ENCODE measurements around the gene SH3D19.
"Not testable (repeated sequence)": the region's sequence is repeated elsewhere in the genome, so short reads cannot be mapped to it uniquely, and the experiment has no call there.

SH3D19 gene

DNA sequence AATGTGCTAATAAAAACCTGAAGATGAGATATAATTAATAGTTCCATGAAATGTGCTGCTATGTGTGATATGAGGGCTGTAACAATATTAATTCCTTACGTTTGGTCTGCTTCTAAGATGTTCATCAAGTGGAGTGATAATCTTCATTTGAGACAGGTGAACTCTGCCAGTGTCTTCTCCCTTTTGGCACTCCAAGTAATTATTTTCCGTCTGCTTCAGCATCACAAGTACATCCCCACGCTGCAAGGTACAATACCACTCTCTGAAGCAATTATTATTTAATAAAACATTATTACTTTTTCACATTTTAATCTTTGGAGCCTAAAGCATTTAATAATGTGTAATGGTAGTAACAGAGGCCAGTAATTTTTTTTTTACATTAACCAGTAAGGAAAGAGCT is 181.6 kb downstream of the SH3D19 start:
- DNase-seq = no peak

DNA sequence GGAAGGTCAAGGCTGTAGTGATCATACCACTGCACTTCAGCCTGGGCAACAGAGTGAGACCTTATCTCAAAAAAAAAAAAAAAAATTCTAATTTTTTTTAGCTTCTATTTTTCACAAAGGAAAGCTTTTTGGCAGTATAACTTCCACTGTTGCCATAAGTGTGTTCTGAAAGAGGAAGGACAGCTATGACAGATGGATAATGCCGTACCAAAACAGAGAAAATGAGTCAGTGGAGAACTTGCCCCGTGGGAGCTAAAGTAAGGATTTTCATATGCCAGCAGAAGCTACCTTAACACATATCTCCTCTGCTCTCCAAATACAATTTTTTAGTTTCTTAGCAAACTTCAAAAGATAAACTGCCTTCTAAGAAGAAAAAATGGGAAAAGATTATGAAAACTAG is 182.2 kb downstream of the SH3D19 start:
- DNase-seq = no peak

DNA sequence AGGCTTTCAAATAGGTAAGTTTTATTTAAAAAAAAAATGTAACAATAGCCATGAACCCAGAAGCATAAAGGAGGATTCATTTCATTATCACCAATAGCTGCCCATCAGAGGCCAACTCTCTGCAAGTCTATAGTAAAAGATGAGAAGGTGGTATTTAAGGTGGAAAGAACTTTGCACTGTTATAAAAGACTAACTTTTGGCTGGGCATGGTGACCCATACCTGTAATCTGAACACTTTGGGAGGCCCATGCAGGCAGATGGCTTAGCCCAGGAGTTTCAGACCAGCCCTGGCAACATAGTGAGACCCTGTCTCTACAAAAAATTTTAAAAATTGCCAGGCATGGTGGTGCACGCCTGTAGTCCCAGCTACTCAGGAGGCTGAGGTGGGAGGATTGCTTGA is 182.6 kb downstream of the SH3D19 start:
- DNase-seq = no peak

DNA sequence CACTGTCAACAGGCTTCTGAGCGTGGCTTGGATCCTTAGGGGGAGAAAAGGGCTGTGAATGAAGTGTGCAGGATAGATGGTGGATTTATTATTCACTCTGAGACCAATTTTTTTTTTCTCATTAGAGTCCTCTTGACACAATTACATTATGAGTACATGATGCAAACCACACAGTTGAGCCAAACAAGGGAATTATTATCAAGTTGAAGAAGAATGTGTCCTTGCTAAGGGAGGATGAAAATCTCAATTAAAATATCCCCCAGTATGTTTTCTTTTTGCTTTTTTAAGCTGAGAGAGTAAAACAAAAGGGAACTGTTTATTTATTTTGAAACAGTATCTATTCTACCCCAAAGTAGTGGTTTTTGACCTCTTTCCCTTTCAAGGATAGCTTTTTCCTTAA is 185.6 kb downstream of the SH3D19 start:
- no peak for DNase-seq

DNA sequence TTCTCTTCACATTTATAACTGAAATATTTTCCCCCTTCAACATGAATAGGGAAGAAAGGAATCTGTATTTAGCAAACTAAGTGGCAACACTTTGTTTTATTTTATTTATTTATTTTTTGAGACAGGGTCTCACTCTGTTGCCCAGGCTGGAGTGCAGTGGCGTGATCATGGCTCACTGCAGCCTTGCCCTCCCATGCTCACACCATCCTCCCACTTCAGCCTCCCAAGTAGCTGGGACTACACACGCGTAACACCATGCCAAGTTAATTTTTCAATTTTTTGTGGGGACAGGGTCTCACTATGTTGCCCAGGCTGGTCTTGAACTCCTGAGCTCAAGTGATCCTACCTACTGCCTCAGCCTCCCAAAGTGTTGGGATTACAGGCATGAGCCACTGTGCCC is 189.4 kb downstream of the SH3D19 start:
- not testable (repeated sequence) for DNase-seq

DNA sequence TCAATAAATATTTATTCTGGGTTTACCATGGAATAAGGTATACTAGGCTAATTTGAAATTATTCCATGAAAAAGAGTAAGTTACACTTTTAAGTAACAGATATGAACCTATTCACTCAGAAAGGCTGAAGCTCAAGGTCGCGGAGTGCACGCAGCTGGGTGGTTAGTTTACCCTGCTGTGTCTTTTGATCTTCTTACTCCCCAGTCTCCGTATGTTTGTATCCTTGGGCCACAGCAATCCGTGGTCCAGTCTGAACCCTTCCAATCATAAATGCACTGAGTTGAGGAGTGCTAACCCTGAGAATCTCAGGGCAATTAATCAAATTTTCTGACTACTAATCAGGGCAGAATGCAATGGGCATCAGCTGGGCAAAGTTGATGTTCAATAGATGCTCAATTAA is 192.1 kb downstream of the SH3D19 start:
- no peak for DNase-seq

DNA sequence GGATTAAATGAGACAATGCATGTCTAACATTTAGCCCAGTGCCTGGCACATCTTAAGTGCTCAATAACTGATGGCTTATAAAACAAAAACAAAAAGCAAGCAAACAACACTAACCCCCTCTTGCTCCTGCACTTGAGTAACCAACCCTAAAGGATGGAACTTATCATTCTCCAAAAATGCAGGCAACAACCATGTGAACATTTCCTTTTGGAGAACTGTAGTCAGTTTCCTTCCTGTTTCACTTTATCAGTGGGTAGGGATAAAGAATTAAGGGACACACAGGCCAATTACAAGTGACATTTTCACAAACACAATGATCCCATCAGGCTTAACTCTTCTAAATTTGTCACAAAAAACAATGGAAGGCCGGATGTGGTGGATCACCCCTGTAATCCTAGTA is 195.6 kb downstream of the SH3D19 start:
- DNase-seq = no peak

DNA sequence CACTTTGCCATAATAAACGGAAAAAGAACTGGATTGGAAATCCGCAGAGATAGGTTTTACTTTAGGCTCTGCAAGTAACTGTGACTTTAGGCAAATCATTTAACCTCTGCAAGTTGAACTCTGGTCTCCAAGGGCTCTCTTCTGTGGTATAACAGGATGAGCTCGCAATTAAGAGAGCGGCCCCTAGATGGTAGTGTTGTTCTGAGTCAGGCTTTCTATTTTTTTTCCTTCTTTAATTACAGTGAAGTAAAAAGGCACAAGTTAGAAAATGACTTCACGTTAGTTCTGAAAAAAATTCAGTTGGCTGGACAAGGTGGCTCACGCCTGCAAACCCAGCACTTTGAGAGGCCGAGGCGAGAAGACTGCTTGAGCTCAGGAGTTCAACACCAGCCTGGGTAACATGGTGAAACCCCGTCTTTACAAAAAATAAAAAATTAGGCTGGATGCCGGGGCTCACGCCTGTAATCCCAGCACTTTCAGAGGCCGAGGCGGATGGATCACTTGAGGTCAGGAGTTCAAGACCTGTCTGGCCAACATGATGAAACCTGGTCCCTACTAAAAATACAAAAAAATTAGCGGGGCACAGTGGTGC is 207.9 kb downstream of the SH3D19 start:
- DNase-seq = no peak

DNA sequence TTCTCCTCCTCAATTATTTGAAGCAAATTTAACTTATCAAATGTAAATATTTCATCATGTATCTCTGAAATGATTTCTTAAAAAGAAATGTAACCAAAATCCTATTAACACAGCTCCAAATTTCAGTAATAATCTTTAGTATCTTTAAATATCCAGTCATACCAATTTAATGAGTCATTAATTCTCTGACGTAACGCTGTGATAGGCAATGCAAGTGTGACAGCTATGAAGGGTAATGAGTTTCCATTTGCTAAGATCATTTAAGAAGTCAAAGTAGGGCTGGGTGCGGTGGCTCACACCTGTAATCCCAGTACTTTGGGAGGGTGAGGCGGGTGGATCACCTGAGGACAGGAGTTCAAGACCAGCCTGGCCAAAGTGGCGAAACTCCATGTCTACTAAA is 210.4 kb downstream of the SH3D19 start:
- DNase-seq = no peak

DNA sequence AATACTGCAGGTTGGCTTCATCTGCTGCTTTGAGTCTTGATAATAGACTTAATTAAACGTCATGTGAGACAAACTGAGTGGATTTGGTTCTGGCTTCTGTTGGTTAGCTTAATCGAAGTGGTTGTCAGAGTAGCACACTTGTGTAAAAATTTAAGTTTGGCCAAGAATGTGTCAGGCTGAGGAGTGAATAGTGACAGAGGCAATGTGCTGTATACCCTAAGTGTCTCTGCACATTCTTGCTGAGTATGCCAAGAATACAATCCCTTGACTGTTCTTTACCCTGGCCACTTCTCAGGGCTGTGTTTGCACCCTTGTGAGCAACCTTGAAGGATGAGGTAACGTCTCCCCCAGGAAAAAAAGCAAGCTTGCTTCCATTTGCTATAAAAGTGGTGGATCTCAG is 211.1 kb downstream of the SH3D19 start:
- DNase-seq = no peak

DNA sequence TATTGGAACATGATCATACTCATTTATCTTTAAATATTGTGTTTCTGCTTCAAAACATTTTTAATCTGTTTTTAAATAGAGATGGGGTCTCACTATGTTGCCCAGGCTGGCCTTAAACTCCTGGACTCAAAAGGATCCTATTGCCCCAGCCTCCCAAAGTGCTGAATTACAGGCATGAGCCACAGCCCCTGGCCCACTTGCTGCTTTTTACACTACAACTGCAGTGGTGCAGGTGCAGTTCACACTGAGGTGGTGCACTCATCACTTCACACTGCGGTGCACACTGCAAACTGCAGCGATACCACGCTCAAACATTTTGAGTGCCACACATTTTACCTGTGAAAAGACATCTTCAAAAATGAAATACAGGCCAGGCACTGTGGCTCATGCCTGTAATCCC is 215.2 kb downstream of the SH3D19 start:
- no peak for DNase-seq

DNA sequence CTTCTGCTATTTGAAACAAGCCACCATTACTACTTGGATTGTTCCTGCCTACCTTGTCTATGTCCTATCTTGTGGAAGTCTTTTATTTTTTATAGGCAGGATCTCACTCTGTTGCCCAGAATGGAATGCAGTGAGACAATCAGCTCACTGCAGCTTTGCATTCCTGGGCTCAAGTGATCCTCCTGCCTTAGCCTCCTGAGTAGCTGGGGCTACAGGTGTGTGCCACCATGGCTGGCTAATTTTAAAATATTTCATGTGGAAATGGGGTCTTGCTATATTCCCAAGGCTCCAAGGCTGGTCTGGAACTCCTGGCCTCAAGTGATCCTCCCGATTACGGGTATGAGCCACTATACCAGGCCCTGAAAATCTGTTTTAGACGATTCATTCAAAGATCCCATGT is 218.3 kb downstream of the SH3D19 start:
- DNase-seq = no peak

DNA sequence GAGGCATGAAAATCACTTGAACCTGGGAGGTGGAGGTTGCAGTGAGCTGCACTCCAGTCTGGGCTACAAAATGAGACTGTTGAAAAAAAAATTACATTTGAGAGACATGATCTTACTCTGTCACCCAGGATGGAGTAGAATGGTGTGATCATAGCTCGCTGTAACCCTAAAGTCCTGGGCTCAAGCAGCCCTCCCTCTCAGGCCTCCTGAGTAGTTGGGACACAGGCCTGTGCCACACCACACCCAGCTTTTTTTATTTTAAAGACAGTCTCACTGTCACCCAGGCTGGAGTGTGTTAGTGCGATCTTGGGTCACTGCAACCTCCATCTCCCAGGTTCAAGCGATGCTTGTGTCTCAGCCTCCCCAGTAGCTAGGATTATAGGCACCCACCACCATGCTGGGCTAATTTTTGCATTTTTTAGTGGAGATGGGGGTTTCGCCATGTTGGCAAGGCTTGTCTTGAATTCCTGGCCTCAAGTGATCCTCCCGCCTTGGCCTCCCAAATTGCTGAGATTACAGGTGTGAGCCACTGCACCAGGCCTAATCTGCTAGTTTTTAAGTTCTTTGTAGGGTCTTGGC is 219.9 kb downstream of the SH3D19 start:
- no peak for DNase-seq

DNA sequence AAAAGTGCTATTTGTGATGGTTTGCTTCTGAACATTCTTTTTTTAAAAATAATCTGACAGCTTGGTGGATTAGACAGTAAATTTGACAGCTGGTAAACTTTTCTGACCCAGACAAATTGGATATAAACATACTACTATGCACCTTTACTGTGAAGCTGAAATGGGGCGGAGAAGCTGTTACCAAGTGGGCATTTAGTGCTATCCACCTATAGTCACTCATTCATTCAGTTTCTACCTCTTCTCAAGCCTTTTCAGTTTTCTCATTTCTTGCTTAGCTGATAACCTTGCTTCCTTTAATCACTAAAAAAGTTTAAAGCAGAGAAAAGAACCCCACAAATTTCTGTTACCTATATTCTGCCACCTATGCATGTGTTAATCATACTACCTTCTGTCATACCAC is 220.8 kb downstream of the SH3D19 start:
- DNase-seq = no peak

DNA sequence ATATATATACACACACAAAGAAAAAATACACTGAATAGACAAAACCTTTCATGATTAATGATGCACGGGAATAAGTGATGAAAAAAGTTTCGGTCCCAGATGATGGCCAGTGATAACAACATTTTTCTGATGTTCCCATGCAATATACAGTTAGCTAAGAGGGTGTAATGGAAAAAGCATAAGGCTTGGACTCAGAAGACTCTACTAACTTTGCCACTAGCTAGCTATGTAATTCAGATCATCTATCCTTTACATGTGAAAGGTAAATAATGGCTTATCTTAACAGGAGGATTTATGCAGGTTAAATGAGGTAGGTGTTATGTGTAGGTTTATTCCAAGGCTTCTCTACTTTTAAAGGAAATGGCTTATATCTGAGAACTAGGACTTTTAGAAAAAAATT is 221.6 kb downstream of the SH3D19 start:
- DNase-seq = no peak

DNA sequence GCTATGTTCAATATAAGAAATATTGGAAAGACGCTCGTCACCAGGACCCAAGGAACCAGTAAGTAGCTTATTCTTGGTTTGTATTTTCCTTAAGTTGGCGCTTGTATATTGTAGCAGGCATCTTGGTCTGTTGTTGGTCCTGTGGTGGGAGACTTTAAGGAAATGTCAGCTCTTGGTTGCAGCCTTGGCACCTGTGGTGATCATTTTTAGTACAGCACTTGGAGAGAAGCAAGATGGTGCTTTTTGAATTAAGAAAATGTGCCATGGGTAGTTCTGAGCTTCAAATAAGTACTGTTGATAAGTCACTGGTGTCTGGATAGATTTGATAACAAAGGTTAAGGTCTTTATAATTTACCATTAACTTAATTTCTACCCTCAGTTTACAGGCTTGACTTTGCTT is 224.9 kb downstream of the SH3D19 start:
- DNase-seq = no peak

DNA sequence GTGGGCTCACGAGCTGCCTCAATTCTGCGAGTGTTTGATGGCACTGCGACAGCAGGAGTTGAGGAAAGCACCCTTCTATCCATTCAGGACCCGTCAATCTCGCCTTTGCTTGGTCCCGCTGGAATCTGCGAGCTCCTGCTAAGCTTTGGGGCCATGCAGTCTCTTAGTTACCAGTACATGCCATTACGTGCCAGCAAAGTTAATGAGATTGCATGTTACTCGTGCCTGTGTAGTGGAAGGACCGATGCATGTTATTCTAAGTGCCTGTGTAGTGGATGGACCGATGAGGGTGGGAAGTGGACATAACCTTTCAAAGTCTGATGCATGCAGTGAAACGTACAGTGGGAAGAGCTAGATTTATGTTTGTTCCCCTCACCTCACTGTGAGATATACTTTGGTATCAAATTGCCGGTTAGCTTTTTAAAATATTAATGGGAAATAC is 225.4 kb downstream of the SH3D19 start:
- DNase-seq = no peak

DNA sequence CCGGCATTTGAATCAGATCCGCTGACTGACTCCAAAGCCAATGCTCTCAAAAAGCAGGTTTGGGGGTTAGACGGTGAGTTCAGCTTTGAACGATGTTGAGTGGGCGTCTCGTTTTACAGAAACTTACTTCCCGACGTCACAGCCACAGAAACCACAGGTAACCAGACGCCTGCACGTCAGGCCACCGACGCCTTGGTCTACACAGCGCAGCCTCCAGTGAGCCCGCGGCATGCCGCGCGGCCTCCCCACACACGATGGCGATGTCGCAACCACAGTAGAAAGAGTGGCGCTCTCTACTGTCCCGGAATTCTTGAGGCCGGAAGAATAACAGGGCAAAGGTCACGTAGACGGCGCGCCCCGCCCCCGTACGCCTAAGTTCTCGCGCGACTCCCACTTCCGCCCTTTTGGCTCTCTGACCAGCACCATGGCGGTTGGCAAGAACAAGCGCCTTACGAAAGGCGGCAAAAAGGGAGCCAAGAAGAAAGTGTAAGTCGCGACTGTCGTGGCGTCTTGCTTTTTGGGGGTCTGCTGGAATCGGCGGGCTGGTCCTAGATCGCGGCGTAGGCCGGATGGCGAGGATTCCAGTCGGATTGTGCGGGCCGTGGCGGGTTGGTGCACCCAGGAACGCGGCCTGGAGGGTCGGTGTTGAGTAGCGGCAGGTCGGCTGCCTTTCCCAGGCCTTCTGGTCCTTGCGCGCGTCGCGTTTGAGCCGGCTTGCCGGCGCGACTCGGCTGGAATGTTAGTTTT is 226.0 kb downstream of the SH3D19 start, which contains the start of gene RPS3A:
Gene RPS3A (plus strand): TSS at position 400 of the 747 bp plus-strand sequence. CDS start 25 bp downstream, at position 425.
- DNase-seq = peak; percentile 79

DNA sequence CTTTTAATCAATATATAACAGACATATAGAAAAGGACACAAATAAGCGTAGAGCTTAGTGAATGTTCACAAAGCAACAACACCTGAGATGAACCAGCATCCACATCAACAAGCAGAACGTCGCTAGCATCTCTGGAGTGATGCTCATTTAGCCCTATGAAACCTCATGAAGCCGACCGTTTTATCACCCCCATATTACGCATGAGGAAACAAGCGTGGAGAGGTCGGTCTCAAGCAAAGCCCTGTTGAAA is 226.5 kb downstream of the SH3D19 start:
- no peak for DNase-seq

DNA sequence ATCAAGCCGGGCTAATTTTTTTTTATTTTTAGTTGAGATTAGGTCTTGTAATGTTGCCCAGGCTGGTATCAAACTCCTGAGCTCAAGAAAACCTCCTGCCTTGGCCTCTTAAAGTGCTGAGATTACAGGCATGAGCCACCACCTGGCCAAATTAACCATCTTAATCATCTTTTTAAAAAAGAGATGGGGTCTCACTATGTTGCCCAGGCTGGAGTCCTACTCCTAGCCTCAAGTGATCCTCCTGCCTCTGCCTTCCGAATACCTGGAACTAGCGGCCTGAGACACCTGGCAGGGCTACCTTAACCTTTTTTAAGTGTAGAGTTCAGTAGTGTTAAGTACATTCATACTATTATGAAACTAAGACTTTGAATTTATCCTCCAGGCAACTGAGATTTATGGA is 227.6 kb downstream of the SH3D19 start:
- DNase-seq = no peak

DNA sequence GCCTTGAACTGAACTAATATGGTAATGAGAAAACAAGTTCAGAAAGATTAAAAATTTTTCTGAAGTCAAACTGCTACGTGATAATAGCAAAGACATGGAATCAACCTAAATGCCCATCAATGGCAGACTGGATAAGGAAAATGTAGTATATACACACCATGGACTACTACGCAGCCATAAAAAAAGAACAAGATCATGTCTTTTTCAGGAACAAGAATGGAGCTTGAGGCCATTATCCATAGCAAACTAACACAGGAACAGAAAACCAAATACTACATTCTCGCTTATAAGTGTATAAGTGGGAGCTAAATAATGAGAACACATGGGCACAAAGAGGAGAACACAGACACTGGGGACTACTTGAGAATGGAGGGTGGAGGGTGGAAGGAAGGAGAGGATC is 230.3 kb downstream of the SH3D19 start:
- DNase-seq = no peak

DNA sequence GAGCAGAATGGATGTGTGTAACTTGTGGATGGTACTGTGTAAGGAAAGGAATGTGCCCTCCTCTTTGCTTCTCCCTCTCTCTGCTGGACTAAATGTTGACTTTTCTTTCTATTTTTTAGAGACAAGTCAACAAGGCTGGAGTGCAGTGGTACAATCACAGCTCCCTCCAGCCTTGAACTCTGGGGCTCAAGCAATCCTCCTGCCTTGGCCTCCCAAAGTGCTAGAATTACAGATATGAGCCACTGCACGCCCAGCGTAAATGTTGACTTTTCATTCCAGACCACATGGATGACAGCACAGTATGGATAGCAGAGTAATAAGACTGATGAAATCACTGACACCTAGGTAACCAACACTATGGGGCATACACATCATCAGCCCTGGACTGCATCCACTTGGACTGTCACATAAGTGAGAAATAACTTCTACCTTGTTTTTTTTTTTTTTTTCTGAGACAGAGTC is 231.1 kb downstream of the SH3D19 start:
- no peak for DNase-seq

DNA sequence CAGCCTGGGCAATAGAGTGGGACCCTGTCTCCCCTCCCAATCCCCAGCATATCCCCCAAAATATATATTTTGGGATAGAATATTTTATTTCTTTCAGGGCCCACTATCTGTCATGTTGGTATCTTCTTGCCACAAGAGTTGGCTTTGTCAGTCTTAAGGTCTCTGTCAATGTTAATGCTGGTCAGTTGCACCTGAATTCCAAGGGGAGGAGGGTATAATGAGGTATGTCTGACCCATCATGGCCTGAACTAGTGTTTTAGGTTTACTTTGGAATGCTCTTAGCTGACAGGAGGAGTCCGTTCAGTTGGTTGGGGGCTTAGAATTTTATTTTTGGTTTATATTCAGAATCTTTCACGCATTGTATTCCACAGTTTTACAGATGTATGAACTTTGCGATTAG is 232.2 kb downstream of the SH3D19 start:
- DNase-seq = no peak

DNA sequence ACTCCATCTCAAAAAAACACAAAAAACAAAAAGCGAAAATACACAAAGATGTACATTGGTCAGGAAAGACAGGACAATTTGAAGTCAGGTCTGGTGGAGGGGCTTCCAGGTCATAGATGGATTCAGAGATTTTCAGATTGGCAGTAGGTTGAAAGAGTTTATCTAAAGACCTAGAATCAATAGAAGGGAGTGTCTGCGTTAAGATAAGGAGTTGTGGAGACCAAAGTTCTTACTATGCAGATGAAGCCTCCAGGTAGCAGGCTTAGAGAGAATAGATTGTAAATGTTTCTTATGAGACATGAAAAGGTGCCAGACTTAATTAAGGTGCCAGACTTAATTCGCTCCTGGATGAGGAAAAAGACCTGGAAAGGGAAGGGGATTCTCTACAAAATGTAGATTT is 232.9 kb downstream of the SH3D19 start:
- no peak for DNase-seq

DNA sequence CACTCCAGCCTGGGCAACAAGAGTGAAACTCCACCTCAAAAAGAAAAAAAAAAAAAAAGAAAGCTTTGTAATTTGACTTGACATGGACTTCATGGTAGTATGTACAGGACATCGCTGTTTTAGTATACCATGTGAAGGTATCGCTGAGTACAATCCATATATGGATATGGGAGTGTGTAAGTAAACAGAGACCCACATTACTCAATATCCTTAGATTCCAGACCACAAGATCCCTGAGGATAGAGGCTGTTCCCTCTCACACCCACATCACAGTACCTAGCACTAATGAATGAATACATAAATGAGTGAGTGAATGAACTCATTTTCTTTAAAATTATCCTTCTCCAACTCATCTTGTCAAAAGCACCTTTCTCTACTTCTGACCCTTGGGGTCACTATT is 234.4 kb downstream of the SH3D19 start:
- no peak for DNase-seq
